HG03039 (cell line): ENCODE data around the gene IFIT3.

ENCODE experiments used
- ATAC-seq: cut with Tn5 transposase; IDR thresholded peaks from one replicate; pipeline ENCODE4 v1.9.1; 2021; ENCODE audit warnings: mild to moderate bottlenecking, moderate library complexity; ENCODE audit not compliant: unreplicated experiment

The IFIT3 gene

GRCh38 chr10:89389254-89389653, 61.5 kb downstream of the IFIT3 start:
- ATAC-seq: no peak
